ENCODE results near the gene ITPR3. TPM values are rescaled to one million over a fixed set of nuclear protein-coding genes. Genes with fewer than 3 reads are reported as not detected.
A peak's percentile ranks its signal among the peaks of the same experiment; 100 is the strongest.

Gene ITPR3
- total and polyA plus RNA-seq, 2 of the 13 experiments (the other 11 are each of a cell fraction or from before 2014, with no cell fraction given): 3.8 to 21.4 TPM

GRCh38 chr6:33589731-33590530 is 31.2 kb upstream of the ITPR3 start (continued):
- TF ChIP-seq NFATC3 (CRISPR knock-in tag; IDR thresholded peaks at IDR 0.05): no peak
- peak; percentile 49; the same call in 1 of the 2 replicates for TF ChIP-seq ATF2 (CRISPR knock-in tag; IDR thresholded peaks at IDR 0.05)
- TF ChIP-seq PLSCR1 (CRISPR knock-in tag; IDR thresholded peaks at IDR 0.05; ENCODE audit: borderline replicate concordance): no peak
- TF ChIP-seq CHD2 (IDR thresholded peaks at IDR 0.05; ENCODE audit: low read depth, low read length): no peak
- peak; percentile 82; the same call in 1 of the 2 replicates for TF ChIP-seq SMAD1 (CRISPR knock-in tag; IDR thresholded peaks at IDR 0.05; ENCODE audit: borderline replicate concordance, low read depth)
- no peak for TF ChIP-seq ZBTB26 (CRISPR knock-in tag; IDR thresholded peaks at IDR 0.05; ENCODE audit: borderline replicate concordance)
- peak; percentile 82; the same call in 1 of the 2 replicates for TF ChIP-seq SNAI1 (CRISPR knock-in tag; IDR thresholded peaks at IDR 0.05; ENCODE audit: borderline replicate concordance)
- peak; percentile 44 for TF ChIP-seq POGK (CRISPR knock-in tag; conservative IDR thresholded peaks at IDR 0.05)
- no peak for TF ChIP-seq TCF12 (IDR thresholded peaks at IDR 0.05)
- TF ChIP-seq TCF12 (CRISPR knock-in tag; IDR thresholded peaks at IDR 0.05): peak; percentile 23
- no peak for TF ChIP-seq CEBPZ (IDR thresholded peaks at IDR 0.05; ENCODE audit: low read length)
- no peak for TF ChIP-seq CSRNP2 (CRISPR knock-in tag; conservative IDR thresholded peaks at IDR 0.05; ENCODE audit: low read depth)
- peak; percentile 31; the same call in 1 of the 2 replicates for TF ChIP-seq NR2F2 (IDR thresholded peaks at IDR 0.05; ENCODE audit: borderline replicate concordance, low read depth)
- TF ChIP-seq RFXAP (CRISPR knock-in tag; IDR thresholded peaks at IDR 0.05; ENCODE audit: borderline replicate concordance): 0 out of 2 replicates have a peak, but pooled peaks have one; percentile 30
- no peak for TF ChIP-seq ZFP62 (CRISPR knock-in tag; IDR thresholded peaks at IDR 0.05)
- peak; percentile 57; the same call in 1 of the 2 replicates for TF ChIP-seq TARDBP (CRISPR knock-in tag; IDR thresholded peaks at IDR 0.05)

All from HepG2 (cell line).